GM10248 (cell line): ENCODE measurements around the gene REEP1.
"Not testable (repeated sequence)": the region's sequence is repeated elsewhere in the genome, so short reads cannot be mapped to it uniquely, and the experiment has no call there.

Experiments used
- CTCF ChIA-PET: fragments of 300-600 bp; sonication (Branson Sonifier 250); formaldehyde crosslinking; extraction: SDS; loops from one replicate; lab custom pipeline; 2021; ENCODE audit warnings: antibody characterized with exemption; lab: Yijun Ruan, JAX
- POLR2A ChIA-PET: fragments of 350-650 bp; sonication (Branson Sonifier 250); formaldehyde crosslinking; extraction: SDS; loops from one replicate; lab custom pipeline; 2020; ENCODE audit warnings: antibody characterized with exemption; lab: Yijun Ruan, JAX
- DNase-seq: peaks from one replicate; pipeline ENCODE4 v3.0.0; 2012; ENCODE audit errors: extremely low spot score
- TF ChIP-seq, protein P1 (sequence below): IDR thresholded peaks from 2 replicates; pipeline ENCODE4 v1.5.1; 2012; ENCODE audit warnings: mild to moderate bottlenecking, low read depth; ENCODE audit errors: extremely low read depth, missing control alignments, control extremely low read depth

The REEP1 gene

DNA sequence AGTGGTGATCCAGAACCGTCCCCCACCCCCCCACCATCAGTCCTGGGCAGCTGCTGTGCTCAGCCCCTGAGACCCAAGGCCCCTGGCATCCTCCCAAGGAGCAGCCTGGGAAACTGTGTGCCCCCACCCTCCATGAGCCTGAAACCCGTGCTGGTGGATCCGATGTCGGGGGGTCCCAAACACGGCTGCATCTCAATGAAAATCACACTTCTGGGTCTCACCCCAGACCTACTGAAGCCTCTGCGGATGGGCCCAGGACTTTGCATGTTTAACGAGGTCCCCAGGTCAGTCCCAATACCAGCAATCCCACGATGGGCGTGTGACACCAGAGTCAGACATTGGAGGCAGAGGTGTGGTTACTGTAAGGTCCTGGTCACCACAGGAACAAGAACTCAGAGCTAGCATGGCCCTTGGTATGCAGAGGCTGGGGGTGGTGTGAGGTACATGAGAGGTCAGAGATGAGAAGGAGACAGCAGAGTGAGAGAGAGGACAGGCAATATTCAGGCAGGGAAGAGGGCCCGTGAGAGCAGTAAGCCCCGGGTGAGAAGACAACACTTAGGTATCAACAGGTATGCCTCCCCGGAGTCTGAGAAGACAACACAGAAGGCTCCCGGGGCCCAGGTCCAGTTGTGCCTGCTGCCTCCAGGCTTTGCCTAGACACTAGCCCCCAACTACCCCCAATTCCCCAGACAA, 105.6 kb downstream of the REEP1 start:
- ChIA-PET CTCF (interaction anchor here (2.6 kb wide), 1 partner anchor 11 kb away, joined by 28 read pairs; no protein-coding TSS in a partner anchor), POLR2A (no interaction called here)
- TF ChIP-seq, protein P1, sequence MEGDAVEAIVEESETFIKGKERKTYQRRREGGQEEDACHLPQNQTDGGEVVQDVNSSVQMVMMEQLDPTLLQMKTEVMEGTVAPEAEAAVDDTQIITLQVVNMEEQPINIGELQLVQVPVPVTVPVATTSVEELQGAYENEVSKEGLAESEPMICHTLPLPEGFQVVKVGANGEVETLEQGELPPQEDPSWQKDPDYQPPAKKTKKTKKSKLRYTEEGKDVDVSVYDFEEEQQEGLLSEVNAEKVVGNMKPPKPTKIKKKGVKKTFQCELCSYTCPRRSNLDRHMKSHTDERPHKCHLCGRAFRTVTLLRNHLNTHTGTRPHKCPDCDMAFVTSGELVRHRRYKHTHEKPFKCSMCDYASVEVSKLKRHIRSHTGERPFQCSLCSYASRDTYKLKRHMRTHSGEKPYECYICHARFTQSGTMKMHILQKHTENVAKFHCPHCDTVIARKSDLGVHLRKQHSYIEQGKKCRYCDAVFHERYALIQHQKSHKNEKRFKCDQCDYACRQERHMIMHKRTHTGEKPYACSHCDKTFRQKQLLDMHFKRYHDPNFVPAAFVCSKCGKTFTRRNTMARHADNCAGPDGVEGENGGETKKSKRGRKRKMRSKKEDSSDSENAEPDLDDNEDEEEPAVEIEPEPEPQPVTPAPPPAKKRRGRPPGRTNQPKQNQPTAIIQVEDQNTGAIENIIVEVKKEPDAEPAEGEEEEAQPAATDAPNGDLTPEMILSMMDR = no peak
- no peak for DNase-seq

DNA sequence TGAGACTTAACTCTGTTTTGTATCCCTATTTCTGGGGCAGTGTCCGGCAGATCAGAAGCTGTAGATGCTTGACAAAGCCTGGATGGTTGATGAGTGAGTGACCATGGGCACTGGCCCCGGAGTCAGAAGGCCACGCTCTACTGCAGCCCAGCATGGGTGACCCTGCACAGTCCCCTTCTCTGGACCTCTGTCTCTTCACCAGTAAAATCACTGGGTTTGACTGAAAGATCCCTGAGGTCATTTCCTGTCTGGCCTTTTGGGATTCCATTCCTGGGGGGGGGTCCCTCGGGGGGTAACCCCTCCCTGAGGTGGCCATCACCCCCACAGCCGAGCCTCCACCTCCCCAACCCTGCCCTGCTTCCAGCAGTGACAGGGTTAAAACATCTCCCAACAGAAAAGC, 106.5 kb downstream of the REEP1 start:
- POLR2A ChIA-PET = no interaction called here

GRCh38 chr2:86229221-86229620, 108.2 kb downstream of the REEP1 start:
- DNase-seq = no peak
- ChIA-PET POLR2A (no interaction called here), CTCF (interaction anchor here (0.9 to 2.6 kb wide), 3 partner anchors 8 to 137 kb away, joined by 3 to 28 read pairs (median 4); no protein-coding TSS in a partner anchor)
- TF ChIP-seq, protein P1 = no peak

More for the DNA sequence above, 106.5 kb downstream of the REEP1 start:
- DNase-seq = no peak
- TF ChIP-seq, protein P1 = no peak
- CTCF ChIA-PET = interaction anchor here (1.4 to 2.6 kb wide), 2 partner anchors 10 to 66 kb away, joined by 3 to 28 read pairs; no protein-coding TSS in a partner anchor

- CTCF ChIA-PET = interaction anchor here (1.2 kb wide), 1 partner anchor 138 kb away, joined by 4 read pairs; no protein-coding TSS in a partner anchor
- DNase-seq, POLR2A ChIA-PET: not testable (repeated sequence)
These were observed 108.9 kb downstream of the REEP1 start for GRCh38 chr2:86228574-86228973.

DNA sequence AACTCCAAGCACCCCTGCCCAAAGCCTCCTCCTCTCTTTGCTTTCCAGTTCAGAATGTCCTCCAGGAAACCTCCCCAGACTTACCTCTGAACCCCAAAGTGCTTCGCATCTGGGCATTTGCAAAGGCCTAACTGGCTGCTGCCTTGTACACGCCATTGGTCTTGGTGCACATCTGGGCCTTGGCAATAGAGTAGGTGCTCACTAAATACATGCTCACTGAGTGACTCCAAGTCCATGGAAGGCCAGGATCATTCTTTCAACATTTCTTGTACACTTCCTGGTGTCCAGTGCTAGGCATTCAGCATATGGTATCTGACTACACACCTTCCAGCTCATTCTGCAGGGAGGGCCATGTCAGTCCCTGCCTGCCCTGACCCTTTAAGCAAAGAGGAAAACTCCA, 109.7 kb downstream of the REEP1 start:
- no peak for DNase-seq
- TF ChIP-seq, protein P1 = no peak
- ChIA-PET POLR2A (no interaction called here), CTCF (interaction anchor here (1.7 kb wide), 1 partner anchor 145 kb away, joined by 4 read pairs; no protein-coding TSS in a partner anchor)

DNA sequence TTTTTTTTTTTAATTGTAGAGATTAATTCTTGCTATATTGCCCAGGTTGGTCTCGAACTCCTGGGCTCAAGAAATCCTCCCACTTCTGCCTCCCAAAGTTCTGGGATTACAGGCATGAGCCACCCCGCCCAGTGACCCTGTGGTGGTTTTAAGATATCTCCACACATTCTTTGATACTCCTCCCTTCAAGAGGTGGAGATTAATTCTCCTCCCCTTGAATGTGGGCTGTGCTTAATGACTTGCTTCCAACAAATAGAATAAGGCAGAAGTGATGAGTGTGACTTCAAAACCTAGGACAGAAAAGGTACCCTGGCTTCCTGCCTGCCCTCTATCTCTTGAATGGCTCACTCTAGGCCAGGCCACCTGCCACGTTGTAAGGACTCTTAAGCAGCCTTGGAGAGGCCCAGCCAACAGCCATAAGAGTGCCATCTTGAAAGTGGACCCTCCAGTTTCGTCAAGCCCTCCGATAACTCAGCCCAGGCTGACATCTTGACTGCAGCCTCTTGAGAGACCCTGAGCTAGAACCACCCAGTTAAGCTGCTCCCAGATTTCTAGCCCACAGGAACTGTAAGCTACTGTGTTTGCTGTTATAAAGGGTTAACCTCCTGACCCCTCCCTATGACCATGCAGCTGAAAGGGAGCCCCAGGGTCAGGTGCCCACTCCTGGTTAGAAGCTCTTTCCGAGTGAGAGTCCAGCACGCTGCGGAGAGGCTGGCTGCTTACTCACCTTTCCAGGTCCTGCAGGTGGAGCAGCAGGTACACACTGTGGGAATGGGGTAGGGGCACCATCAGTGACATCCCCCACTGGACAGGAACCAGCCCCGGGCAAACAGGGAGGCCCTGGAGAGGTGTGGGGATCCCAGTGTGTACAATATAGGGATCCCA, 110.5 kb downstream of the REEP1 start:
- TF ChIP-seq, protein P1 = no peak
- POLR2A ChIA-PET = interaction anchor here (0.7 kb wide), 1 partner anchor 11 kb away, joined by 6 read pairs; no protein-coding TSS in a partner anchor
- CTCF ChIA-PET = interaction anchor here (1.7 to 2.5 kb wide), 3 partner anchors 17 to 145 kb away, joined by 4 to 8 read pairs (median 7); no protein-coding TSS in a partner anchor
- no peak for DNase-seq
